ENCODE data around the gene ZC3H18.
"Not testable (repeated sequence)": the region's sequence is repeated elsewhere in the genome, so short reads cannot be mapped to it uniquely, and the experiment has no call there.

ZC3H18 gene

DNA sequence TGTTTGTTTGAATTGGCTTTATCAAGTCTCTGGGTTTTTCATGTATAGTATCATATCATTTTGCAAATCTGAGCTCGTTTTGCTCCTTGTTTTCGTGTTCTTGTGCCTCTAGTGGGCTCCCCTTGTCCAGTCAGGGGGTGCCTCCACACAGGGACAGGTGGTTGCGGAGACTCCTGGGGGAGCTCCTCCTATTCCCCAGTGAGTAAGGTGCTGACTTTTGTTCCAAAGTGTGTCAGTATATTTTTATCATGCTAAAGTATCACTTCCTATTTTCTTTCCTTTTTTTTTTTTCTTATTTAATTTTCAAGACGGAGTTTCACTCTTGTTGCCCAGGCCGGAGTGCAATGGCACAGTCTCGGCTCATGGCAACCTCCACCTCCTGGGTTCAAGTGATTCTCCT is 37.9 kb downstream of the ZC3H18 start:
- no peak for FAIRE-seq

DNA sequence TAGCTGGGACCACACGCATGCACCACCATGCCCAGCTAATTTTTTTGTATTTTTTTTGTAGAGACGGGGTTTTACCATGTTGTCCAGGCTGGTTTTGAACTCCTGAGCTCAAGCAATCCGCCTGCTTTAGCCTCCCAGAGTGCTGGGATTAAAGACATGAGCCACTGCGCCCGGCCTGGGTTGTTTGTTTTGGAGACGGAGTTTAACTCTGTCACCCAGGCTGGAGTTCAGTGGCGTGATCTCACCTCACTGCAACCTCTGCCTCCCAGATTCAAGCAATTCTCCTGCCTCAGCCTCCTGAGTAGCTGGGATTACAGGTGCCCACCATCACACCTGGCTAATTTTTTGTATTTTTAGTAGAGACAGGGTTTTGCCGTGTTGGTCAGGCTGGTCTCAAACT is 39.2 kb downstream of the ZC3H18 start:
- not testable (repeated sequence) for FAIRE-seq

DNA sequence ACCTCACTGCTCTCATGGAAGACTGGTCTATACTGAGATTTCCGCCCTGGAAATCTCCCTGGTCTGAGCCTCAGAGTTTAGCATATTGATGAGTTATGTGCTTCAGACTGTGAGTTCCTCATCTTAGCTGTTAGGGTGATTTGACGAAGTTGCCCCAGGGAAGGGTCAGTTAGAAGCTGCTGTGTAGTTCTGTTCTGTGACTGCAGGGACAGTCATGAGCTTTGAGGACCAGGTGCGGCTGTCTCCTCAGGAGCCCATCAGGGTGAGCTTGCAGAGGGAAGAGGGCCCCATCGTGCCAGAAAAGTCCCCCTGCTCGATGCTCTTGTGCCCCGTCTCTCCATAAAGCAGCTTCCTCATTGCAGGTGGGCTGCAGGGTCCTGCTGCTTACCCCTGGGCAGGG is 39.9 kb downstream of the ZC3H18 start:
- no peak for FAIRE-seq

DNA sequence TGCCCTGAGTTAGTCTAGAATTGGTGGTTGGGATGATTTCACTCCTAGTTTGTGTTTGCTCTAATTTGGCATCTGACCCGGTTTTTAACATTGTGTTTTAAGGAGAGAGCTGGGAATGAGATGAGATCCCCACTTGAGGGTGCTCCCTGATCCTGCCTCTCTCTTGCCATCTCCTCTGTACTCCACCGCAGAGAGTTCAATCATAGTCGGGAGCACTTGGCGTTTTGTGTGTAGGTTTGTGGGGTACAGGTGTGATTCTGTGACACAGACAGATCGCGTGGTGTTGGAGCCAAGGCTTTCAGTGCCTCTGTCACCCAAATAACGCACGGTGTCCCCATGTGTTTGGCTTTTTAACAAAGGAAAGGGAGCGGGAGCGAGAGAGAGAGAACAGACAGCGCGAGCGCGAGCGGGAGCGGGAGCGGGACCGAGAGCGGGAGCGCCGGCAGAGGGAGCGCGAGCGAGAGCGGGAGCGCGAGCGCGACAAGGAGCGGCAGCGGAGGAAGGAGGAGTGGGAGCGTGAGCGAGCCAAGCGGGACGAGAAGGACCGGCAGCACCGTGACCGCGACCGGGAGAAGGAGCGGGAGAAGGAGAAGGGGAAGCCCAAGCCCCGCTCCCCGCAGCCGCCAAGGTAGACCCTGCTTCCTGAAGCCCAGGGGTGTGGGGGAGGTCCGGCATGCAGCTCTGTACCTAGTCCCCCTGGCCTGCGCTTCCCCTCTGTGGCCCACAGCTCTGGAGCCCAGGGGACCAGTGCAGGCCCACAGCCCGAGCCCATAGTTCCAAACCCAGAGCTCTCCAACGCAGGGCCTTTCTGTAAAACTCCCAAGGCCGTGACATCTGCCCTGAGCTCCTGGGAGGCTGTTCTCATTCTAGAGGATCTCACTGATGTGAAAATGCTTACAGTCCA is 41.0 kb downstream of the ZC3H18 start:
- no peak for FAIRE-seq

DNA sequence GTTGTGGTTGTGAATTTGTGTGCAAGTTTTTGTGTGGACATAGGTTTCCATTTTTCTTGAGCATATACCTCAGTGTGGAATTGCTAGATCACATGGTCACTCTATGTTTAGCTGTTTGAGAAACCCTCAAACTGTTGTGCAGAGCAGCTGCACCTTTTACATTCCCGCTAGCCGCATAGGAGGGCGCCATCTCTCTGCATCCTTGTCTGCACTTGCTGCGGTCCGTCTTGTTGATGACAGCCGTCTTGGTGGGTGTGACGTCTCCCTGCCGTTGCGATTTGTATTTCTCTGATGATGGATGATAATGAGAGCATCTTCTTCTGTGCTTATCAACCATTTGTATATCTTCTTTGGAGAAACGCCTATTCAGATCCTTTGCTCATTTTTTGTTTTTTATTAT is 43.1 kb downstream of the ZC3H18 start:
- FAIRE-seq, result no peak

DNA sequence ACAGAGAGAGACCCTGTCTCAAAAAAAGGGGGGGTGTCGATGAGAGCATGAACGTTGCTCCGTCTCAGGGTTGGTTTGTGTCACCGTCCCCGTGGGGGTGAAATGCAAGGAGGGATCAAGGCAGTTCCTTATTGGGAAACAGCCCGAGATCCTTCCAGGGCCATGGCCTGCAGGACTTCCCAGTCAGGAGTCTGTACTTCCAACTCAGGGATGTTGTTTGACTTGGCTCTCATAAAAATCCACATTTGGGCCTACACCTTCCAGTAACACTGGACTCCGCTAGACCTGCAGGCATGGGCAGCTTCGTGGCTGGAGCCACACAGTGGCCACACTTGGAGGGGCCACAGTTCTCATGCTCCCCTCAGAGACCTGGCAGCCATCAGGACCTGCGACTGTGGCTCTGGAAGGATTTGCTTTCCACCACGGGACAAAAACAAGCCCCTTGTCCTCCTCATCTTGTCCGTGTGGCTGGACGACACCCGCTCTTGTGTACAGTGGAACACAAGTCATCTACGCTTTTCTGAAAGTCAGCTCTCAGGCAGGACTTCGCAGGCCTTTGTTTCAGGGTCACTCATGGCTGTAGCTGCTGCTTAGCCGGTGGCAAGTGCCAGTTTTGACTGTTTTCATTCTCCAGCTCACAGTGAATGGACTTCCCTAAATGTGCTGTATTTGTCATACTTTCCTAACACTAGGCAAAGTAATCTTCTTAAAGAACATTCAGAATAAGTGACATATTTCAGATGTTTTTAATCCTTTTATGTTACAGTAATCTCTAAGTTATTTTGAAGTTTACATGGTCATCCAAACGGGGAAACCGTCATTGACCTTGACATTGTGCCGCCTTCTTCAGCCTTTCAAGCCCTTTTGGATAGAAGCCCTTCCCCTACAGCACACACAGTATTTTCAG is 44.0 kb downstream of the ZC3H18 start:
- FAIRE-seq, result no peak

DNA sequence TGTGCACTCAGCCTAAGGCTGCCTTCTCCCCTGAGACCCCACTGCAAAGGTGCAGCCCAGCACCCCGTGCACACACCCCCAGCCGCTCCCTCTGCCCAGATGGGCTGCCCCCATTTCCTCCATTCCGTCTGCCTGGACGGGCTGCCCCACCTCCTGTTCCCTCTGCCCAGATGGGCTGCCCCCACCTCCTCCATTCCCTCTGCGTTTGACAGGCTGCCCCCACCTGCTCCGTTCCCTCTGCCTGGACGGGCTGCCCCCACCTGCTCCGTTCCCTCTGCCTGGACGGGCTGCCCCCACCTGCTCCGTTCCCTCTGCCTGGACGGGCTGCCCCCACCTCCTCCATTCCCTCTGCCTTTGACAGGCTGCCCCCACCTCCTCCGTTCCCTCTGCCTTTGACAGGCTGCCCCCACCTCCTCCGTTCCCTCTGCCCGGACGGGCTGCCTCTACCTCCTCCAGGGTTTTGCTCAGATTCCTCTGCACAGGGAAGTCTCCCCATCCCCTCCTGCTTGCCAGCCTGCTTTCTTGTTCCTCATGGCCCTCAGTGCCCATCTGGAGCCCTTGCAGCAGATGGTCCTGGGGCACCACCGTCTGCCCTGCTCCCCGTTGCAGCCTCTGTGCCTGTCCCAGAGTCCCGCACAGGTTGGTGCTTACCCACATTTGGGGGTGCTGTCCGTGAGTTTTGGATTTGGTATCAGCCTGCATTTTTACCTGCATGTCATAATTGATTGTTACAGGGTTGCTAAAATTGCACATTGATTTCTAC is 44.8 kb downstream of the ZC3H18 start:
- FAIRE-seq, result no peak

DNA sequence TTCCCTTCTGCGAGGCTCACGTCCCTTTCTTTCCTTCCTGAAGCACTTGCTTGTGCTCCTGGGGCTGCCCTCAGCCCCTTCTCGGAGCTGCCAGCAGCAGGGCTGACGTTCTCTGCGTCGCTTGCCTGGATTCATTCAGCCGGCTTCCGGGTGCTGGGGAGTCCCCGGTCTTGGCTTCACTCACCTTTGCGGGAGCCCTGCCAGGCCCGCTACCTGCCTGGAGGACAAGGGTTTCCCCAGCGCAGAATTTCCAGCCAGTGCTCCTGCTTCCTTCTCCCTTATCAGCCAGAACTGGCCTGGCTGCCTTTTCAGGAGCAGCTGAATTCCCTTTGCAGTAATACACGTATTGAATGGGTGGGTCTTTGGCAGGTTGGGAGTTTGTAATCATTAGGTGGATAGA is 46.1 kb downstream of the ZC3H18 start:
- no peak for FAIRE-seq

DNA sequence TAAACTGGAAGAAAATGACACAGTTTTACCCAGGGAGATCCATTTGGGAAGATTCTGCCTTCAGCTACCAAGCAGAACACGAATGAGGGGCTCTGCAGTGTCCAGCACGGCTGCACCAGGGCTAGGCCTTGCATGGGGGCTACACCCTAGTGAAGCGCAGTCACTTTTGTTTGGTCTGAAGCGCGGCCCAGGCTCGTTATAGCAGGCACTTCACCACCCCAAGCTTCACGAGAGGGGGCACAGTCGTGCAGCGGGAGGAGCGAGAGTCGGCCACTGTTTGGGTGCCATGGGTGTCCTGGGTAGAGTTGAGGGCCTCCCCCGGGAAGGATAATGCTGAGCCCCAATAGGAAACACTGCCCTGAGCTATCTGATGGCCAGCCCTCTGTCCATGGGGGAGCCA is 46.5 kb downstream of the ZC3H18 start:
- FAIRE-seq, result no peak

DNA sequence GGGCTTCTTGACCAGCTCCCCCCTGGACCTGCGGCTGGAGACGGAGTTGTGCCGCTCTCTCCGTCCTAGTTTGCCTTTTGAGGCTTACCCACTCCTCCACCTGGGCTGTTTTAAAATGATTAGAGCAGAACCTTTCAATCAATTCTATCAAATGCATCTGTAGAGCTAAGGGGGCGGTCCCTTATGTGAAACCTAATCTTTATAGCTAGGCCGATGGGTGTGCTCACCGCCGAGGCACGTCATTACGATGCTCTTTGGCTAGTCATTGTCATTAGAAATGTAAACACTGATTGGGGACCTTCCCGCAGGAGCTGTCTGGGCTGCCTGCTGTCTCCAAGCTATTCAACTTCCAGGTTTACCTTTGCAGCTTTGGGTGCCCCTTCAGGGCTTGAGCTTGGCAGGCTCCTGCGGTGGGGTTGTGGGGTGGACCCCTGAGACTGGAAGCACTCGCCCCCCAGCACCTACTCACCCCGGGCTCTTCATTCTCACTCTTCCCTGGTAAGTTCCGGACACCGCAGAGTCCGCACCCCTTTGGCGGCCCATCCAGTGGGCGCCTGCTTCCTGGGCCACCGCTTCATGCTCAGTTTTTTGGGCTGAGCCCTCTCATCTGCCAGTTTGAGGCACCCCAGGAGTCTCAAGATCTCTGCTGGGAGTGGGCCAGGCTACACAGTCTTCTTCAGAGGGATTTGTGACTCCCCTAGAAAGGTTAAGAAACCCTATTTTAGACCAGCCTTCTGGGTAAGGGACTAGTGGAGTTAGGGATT is 47.2 kb downstream of the ZC3H18 start:
- FAIRE-seq, result no peak

DNA sequence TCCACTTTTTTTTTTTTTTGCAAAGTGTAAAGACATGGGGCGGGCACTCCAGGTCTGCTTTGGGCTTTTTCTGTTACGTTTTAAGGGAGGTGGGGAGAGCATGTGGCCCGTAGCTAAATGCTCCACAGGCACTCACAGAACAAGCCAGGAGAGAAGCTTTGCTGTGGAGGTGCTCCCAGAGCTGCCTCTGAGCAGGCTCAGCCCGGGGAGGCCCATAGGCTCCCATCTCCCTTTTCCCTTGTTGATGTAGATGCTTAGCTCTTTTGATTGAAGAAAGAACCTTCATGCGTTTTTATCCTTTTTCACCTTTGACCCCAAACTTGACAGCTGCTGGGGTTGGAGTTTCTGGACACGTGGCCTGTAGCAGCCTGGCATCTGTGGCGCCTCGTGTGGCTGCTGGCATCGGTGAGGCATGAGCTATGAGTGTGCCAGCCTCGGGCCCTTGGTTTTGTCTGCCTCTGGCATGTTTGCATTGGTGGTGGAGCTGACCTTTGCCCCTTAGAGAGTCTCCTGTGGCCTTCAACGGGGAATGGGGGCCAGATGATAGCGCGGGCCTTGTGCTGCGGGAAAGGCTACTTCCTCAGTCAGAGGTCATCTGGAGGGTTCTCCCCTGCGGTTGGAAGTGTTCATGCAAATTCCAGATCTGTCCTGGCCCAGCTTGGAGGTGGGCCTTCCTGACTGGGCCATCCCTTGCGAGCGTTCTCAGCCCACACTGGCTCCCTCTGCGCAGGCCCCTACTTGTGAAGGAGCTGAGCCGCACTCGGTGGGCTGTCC is 48.2 kb downstream of the ZC3H18 start:
- no peak for FAIRE-seq

DNA sequence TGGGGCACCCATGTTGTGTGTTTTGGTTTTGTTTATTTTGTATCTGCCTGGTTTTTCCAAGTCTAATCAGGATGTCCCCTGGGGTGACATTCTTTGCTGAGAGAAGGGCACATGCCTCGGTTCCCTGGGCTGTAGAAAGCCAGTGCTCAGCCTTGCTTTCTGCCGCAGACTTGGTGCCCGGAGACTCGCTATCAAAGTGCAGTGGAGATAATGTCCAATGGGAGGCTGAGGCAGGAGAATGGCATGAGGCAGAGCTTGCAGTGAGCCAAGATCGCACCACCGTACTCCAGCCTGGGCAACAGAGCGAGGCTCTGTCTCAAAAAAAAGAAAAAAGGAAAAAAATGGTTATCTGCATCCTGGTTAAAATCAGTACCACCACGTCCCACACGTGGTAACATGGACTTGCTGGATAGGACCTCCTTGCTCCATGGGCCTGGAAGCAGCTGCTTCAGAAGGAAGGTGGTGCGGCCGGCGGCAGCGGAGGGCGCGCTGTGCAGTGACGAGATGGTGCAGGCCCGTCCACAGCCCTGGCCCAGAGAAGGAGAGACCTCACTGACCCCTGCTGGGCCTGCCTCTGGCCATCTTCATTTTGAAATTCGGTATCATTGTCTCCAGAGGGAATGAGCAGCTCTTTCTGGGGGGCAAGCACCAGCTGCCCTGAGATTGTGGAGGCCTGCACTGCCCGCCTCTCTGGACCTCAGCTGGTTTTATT is 48.9 kb downstream of the ZC3H18 start:
- FAIRE-seq, result no peak

DNA sequence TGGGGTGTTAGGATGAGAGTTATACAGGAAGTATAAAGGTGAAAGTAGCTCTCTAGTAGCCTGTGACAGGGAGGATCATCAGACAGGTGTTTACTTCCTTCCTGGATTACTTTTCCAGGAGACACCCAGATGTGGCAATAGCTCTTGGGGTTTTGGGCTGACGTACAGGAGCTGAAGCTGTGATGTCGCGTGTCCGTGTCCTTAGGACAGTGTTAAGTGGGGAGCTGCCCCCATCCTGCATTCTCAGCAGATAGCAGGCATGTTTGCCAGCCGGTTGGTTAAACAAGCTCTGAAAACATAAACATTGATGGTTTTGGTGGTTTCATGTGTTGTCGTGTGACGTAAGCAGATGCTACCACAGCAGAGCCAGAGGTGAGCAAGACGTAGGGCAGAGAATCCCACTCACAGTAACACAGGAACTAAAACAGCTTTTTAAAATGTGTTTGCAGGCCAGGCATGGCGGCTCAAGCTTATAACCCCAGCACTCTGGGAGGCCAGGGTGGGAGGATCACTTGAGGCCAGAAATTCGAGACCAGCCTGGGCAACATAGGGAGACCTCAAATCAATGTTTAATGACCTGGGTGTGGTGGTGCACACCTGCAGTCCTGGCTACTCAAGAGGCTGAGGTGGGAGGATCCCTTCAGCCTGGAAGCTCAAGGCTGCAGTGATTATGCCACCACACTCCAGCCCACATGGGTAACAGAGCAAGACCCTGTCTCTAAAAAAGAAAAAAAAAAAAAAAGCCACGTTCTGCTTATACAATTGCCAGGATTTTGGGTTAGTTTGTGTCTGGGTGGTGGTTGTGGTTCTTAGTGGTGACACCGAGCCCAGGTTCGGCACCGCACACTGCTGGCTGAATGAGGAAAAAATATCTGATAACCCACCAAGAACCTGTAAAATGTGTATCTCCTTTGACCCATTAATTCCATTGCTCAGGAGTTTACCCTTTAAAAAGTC is 49.9 kb downstream of the ZC3H18 start:
- no peak for FAIRE-seq

DNA sequence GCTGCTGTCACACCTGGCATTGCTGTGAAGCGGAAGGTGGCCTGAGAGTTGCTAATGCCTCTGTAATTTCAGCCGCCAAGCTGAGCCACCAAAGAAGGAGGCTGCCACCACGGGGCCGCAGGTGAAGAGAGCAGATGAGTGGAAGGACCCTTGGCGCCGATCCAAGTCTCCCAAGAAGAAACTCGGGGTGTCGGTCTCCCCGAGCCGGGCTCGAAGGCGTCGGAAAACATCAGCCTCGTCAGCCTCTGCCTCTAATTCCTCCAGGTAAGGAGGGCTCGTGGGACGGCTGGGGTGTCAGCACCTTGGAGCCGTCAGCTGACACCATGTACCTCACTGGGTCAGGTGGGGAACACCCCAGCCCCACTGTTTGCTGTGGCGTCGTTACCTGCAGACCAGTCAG is 51.9 kb downstream of the ZC3H18 start:
- FAIRE-seq, result no peak

DNA sequence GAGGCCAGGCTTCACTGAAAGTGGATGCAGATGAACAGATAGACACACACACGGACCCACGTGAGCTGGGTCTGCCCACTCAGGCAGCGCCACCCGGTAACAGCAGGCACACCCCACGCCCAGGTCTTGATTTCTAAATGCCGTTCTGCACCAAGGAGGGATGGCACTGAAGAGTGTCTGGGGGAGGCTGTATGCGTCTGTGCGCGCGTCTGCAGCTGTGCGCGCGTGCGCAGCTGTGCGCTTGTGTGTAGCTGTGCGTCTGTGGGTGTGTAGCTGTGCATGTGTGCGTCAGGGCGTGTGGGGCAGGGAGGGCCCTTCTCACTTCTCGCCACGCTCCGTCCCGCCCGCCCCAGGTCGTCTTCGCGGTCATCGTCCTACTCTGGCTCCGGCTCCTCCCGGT is 52.7 kb downstream of the ZC3H18 start:
- FAIRE-seq, result no peak

DNA sequence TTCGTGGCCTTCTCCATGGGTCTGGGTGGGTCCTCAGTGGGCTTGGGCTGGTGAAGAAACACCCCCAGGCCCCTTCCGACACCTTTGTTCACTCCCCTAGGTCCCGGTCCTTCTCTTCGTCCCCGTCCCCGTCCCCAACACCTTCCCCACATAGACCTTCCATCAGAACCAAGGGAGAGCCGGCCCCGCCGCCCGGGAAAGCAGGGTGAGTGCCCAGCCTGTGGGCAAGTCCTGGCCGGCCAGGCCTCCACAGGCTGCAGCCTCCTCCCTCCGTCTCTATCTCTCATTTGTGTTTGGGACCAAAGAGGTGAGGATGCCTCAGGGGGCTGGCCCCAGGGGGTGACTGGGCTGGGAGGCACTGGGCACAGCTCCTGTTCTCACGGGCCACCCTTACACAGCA is 53.7 kb downstream of the ZC3H18 start:
- FAIRE-seq, result no peak

DNA sequence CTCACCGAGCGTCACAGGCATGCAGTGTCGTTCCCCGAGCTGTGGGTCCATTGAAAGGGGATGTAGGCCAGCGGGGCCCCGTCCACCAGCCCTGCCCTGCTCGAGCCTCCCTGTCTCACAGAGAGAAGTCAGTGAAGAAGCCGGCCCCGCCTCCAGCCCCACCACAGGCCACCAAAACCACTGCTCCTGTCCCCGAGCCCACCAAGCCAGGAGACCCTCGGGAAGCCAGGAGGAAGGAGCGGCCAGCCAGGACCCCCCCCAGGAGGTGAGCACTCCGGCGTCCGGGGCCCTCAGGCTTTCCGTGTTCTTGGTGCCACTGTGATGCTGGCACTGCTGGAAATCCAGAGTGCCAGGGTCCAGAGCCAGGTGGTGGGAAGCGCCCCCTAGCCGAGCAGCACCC is 54.3 kb downstream of the ZC3H18 start:
- FAIRE-seq, result no peak

DNA sequence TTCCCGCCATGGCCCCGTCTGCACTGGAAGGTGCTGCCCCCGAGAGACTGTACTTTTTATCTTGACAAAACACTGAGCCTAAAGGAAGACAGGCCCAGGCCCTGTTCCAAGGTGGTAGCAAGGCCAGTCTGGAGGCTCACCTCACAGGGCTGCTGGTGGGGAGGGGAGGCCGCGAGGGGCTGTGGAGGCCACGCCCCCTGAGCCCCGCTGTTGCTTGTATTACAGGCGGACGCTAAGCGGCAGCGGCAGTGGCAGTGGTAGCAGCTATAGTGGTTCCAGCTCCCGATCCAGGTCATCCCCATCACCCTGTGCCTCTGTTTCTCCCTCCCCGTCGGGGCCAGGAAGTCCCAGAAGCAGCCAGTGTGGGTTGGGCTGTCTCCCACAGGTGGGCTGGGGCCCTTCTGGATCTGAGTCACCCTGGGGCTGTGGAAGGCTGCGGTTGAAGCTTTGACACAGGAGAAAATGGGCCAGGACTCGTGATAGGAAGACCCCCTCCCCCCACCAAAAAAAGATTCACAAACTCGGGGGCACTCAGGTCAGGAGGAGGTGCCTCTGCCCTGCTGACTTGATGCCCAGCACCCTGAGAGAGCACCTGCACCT is 54.9 kb downstream of the ZC3H18 start:
- FAIRE-seq, result no peak

DNA sequence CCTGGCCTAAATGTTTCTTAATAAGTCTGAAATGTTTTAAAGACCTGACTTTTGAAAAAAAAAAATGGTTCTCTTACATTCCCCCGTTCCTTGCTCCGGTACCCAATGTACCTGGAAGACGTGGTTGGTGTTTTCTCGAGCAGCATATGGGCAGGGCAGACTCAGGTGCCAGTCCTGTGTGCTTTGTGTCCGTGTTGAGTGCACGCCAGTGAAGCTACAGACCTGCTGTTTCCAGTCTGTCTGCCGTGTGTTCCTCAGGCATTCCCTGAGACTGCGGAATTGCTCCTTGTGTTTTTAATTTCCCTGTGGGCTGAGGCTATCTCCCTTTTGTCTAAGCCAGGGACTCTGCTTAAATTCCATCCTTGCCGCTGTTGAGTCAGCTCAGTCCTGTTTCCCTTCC is 56.4 kb downstream of the ZC3H18 start:
- FAIRE-seq, result no peak
